IMR-90 (cell line): ENCODE measurements around the gene MLXIPL. TPM values are rescaled to one million over a fixed set of nuclear protein-coding genes. Genes with fewer than 3 reads are reported as not detected.

Experiments used
- ATAC-seq: fragments of 200-7000 bp; cut with Tn5 transposase; 2 replicates; pipeline ENCODE4 v1.9.1; 2020; ENCODE audit warnings: low read depth, mild to moderate bottlenecking, moderate library complexity
- BruUV-seq: library from RNA; stranded (reverse); fragments of 400-500 nt; replicated peaks from 2 replicates; lab custom pipeline; 2021; lab: Mats Ljungman, UMichigan
- CTCF ChIA-PET: fragments of 300-600 bp; formaldehyde crosslinking; extraction: SDS; loops from one replicate; lab custom pipeline; 2021; ENCODE audit warnings: antibody characterized with exemption; lab: Yijun Ruan, JAX
- POLR2A ChIA-PET: fragments of 300-600 bp; sonication (Branson Sonifier 250); formaldehyde crosslinking; loops from one replicate; lab custom pipeline; 2022; ENCODE audit warnings: antibody characterized with exemption; ENCODE audit not compliant: unreplicated experiment; lab: Charles Lee
- DNase-seq: peaks from one replicate; pipeline ENCODE4 v3.0.0; 2013
- H2AFZ ChIP-seq: replicated peaks from 2 replicates; pipeline ENCODE3; 2013; ENCODE audit warnings: low read length, mild to moderate bottlenecking; ENCODE audit not compliant: poor library complexity
- H2AK5ac ChIP-seq: 2 replicates; pipeline ENCODE4 v1.6.1; 2013; ENCODE audit warnings: low read depth, low read length, inconsistent platforms
- H2AK9ac ChIP-seq: replicated peaks from 2 replicates; pipeline ENCODE3; 2013; ENCODE audit warnings: mild to moderate bottlenecking, low read depth, low read length, moderate library complexity; ENCODE audit not compliant: poor library complexity
- H2BK120ac ChIP-seq: 2 replicates; pipeline ENCODE4 v1.6.1; 2013; ENCODE audit warnings: low read depth, low read length, inconsistent platforms
- H2BK15ac ChIP-seq: 3 replicates; pipeline ENCODE4 v1.6.1; 2013; ENCODE audit warnings: low read depth, low read length, inconsistent platforms
- H2BK20ac ChIP-seq: 2 replicates; pipeline ENCODE4 v1.6.1; 2013; ENCODE audit warnings: low read depth, mild to moderate bottlenecking, inconsistent platforms, low read length, moderate library complexity
- H2BK5ac ChIP-seq: 2 replicates; pipeline ENCODE4 v1.6.1; 2013; ENCODE audit warnings: mild to moderate bottlenecking, low read depth, low read length, inconsistent platforms; ENCODE audit not compliant: poor library complexity, severe bottlenecking
- H3K14ac ChIP-seq: replicated peaks from 2 replicates; pipeline ENCODE4 v1.6.1; 2013; ENCODE audit warnings: low read depth, low read length, inconsistent platforms
- H3K18ac ChIP-seq: 2 replicates; pipeline ENCODE4 v1.6.1; 2013; ENCODE audit warnings: low read depth, low read length, control low read depth
- H3K23ac ChIP-seq: 2 replicates; pipeline ENCODE4 v1.6.1; 2013; ENCODE audit warnings: low read depth, low read length, inconsistent platforms
- H3K27ac ChIP-seq: 2 replicates; pipeline ENCODE4 v1.5.1; 2013; ENCODE audit warnings: mild to moderate bottlenecking, control low read depth, low read length; ENCODE audit not compliant: insufficient read depth
- H3K27me3 ChIP-seq: 2 replicates; pipeline ENCODE4 v1.6.1; 2013; ENCODE audit warnings: low read length; ENCODE audit not compliant: control insufficient read depth, insufficient read depth
- H3K36me3 ChIP-seq: 2 replicates; pipeline ENCODE4 v1.6.1; 2013; ENCODE audit warnings: low read length, mixed read lengths; ENCODE audit not compliant: control insufficient read depth, insufficient read depth
- H3K4ac ChIP-seq: 2 replicates; pipeline ENCODE4 v1.6.1; 2013; ENCODE audit warnings: low read depth, low read length, inconsistent platforms
- H3K4me1 ChIP-seq: 2 replicates; pipeline ENCODE4 v1.6.1; 2013; ENCODE audit warnings: low read length, mixed read lengths; ENCODE audit not compliant: control insufficient read depth, insufficient read depth
- H3K4me2 ChIP-seq: 2 replicates; pipeline ENCODE4 v1.6.1; 2013; ENCODE audit warnings: low read depth, mild to moderate bottlenecking, control low read depth, low read length, moderate library complexity
- H3K4me3 ChIP-seq: 2 replicates; pipeline ENCODE4 v1.5.1; 2013; ENCODE audit warnings: low read depth, mild to moderate bottlenecking, control low read depth, low read length, moderate library complexity; ENCODE audit not compliant: insufficient read depth
- H3K56ac ChIP-seq: 2 replicates; pipeline ENCODE4 v1.6.1; 2013; ENCODE audit warnings: low read length, inconsistent platforms; ENCODE audit not compliant: insufficient read depth; ENCODE audit errors: extremely low read depth
- H3K79me1 ChIP-seq, 2 experiments: 2 replicates each; pipeline ENCODE4 v1.6.1; 2013; ENCODE audit warnings: low read length in 2 of 2, inconsistent platforms in 1 of 2, low read depth in 1 of 2
- H3K9ac ChIP-seq: 2 replicates; pipeline ENCODE4 v1.6.1; 2013; ENCODE audit warnings: low read depth, low read length, control low read depth
- H3K9me1 ChIP-seq: 2 replicates; pipeline ENCODE4 v1.6.1; 2013; ENCODE audit warnings: low read length, inconsistent platforms; ENCODE audit not compliant: insufficient read depth
- H3K9me3 ChIP-seq: 2 replicates; pipeline ENCODE4 v1.6.1; 2013; ENCODE audit warnings: low read length; ENCODE audit not compliant: control insufficient read depth, insufficient read depth
- H4K20me1 ChIP-seq: 2 replicates; pipeline ENCODE4 v1.6.1; 2013; ENCODE audit warnings: low read length, inconsistent platforms; ENCODE audit not compliant: insufficient read depth
- H4K5ac ChIP-seq: 2 replicates; pipeline ENCODE4 v1.6.1; 2013; ENCODE audit warnings: mild to moderate bottlenecking, low read depth, low read length, control low read depth
- H4K8ac ChIP-seq, 2 experiments: 2 replicates each; pipeline ENCODE4 v1.6.1; 2013; ENCODE audit warnings: low read depth in 2 of 2, low read length in 2 of 2, control low read depth in 1 of 2, inconsistent platforms in 1 of 2
- H4K91ac ChIP-seq: 2 replicates; pipeline ENCODE4 v1.6.1; 2013; ENCODE audit warnings: low read depth, low read length, inconsistent platforms; ENCODE audit not compliant: insufficient read depth
- BHLHE40 ChIP-seq: fragments of 150-350 bp; IDR thresholded peaks from 2 replicates; pipeline ENCODE4 v1.6.1; 2016; ENCODE audit warnings: mild to moderate bottlenecking, low read depth, low read length
- CEBPB ChIP-seq: IDR thresholded peaks from 2 replicates; pipeline ENCODE4 v1.6.1; 2012; ENCODE audit warnings: low read depth, low read length, improper control_type of control experiment
- CHD1 ChIP-seq: IDR thresholded peaks from 2 replicates; pipeline ENCODE4 v1.6.1; 2012; ENCODE audit warnings: low read depth, low read length, improper control_type of control experiment
- FOS ChIP-seq: fragments of 150-350 bp; IDR thresholded peaks from 2 replicates; pipeline ENCODE4 v1.6.1; 2016; ENCODE audit warnings: low read depth, low read length
- MAFK ChIP-seq: IDR thresholded peaks from 2 replicates; pipeline ENCODE4 v1.6.1; 2012; ENCODE audit warnings: low read depth, low read length, improper control_type of control experiment
- MAZ ChIP-seq: IDR thresholded peaks from 2 replicates; pipeline ENCODE4 v1.6.1; 2012; ENCODE audit warnings: low read depth, mild to moderate bottlenecking, low read length, improper control_type of control experiment, moderate library complexity, borderline replicate concordance
- MXI1 ChIP-seq: IDR thresholded peaks from 2 replicates; pipeline ENCODE4 v1.6.1; 2012; ENCODE audit warnings: low read depth, mild to moderate bottlenecking, low read length, moderate library complexity, borderline replicate concordance
- NFE2L2 ChIP-seq: fragments of 150-350 bp; IDR thresholded peaks from 2 replicates; pipeline ENCODE4 v1.6.1; 2016; ENCODE audit warnings: low read depth, mild to moderate bottlenecking, low read length
- POLR2A ChIP-seq: IDR thresholded peaks from 2 replicates; pipeline ENCODE4 v1.6.1; 2012; ENCODE audit warnings: mild to moderate bottlenecking, low read depth, low read length
- RAD21 ChIP-seq: IDR thresholded peaks from 2 replicates; pipeline ENCODE4 v1.6.1; 2012; ENCODE audit warnings: low read length, improper control_type of control experiment
- RCOR1 ChIP-seq: IDR thresholded peaks from 2 replicates; pipeline ENCODE4 v1.6.1; 2012; ENCODE audit warnings: mild to moderate bottlenecking, low read length, improper control_type of control experiment; ENCODE audit not compliant: insufficient replicate concordance
- RFX5 ChIP-seq: IDR thresholded peaks from 2 replicates; pipeline ENCODE4 v1.8.0; 2012; ENCODE audit warnings: low read depth, mild to moderate bottlenecking, low read length, moderate library complexity
- SMC3 ChIP-seq: fragments of 150-350 bp; IDR thresholded peaks from 2 replicates; pipeline ENCODE4 v1.6.1; 2016; ENCODE audit warnings: low read depth, mild to moderate bottlenecking, antibody characterized with exemption, low read length, moderate library complexity
- WGBS, 2 experiments: methylation state at CpG; one replicate each; pipeline versions ENCODE4 v1.1.5 to v1.1.7; 2013; ENCODE audit warnings: missing lambda C conversion rate in 2 of 2; ENCODE audit not compliant: insufficient read length in 1 of 2; ENCODE audit errors: extremely low coverage in 2 of 2; 5-methylcytosine and 5-hydroxymethylcytosine counted together
- dilution Hi-C: fragments of 300-500 bp; cut with HindIII; formaldehyde crosslinking; loops from one replicate; pipeline ENCODE4 v1.14.3; 2018; ENCODE audit warnings: low sequenced_read_pairs; ENCODE audit not compliant: unreplicated experiment
- in situ Hi-C: fragments of 300-500 bp; cut with MboI; formaldehyde crosslinking; loops from 3 replicates; pipeline ENCODE4 v1.14.3; 2019; ENCODE audit warnings: low sequenced_read_pairs, inconsistent platforms, mixed read lengths
- intact Hi-C: fragments of 100-400 bp; cut with micrococcal nuclease; formaldehyde crosslinking; loops from 2 replicates; pipeline ENCODE4 v1.10.0; 2022
- polyA plus RNA-seq, 3 experiments: library from polyadenylated mRNA; depleted of rRNA; stranded (reverse); fragments of >200 nt; gene quantifications; 2 replicates each; pipeline ENCODE4 v1.2.3, GENCODE V29; 2012; ENCODE audit warnings: low replicate concordance in 1 of 3
- total RNA-seq: library from RNA; depleted of rRNA; stranded (reverse); fragments of >200 nt; gene quantifications from 2 replicates; pipeline ENCODE4 v1.2.3, GENCODE V29; 2012
- TF ChIP-seq, protein P1 (sequence below): fragments of 150-350 bp; IDR thresholded peaks from 2 replicates; pipeline ENCODE4 v1.6.1; 2017; ENCODE audit warnings: mild to moderate bottlenecking, antibody characterized with exemption, low read length, low read depth
- TF ChIP-seq, protein P2 (sequence below): fragments of 150-350 bp; IDR thresholded peaks from 2 replicates; pipeline ENCODE4 v1.6.1; 2016; ENCODE audit warnings: low read depth, mild to moderate bottlenecking, low read length, moderate library complexity, borderline replicate concordance
- TF ChIP-seq, protein P3 (sequence below): conservative IDR thresholded peaks from 2 replicates; pipeline ENCODE4 v1.5.1; 2012; ENCODE audit warnings: mild to moderate bottlenecking, low read depth, low read length, improper control_type of control experiment

Gene MLXIPL
- total and polyA plus RNA-seq, 2 of the 4 experiments (the other 2 are of a cell fraction): not detected

DNA sequence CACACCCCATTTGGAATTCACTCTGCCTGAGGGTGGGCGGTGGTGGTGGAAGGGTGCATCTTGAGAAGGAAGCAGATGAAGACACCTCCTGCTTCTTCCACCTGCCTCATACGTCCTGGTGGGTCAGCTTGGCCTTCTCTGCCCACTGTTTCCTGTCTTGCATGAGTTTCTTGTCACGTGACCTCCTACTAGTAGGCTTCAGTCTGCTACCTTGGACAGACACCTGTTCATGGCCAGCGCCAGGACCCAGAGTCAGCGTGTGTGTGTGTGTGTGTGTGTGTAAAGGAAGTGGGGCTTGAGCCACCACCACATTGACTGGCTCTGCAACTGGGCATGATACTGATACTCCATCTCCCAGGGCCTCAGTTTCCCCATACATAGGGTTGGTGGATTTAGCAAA, 26.2 kb upstream of the MLXIPL start:
- Histone ChIP-seq H3K9me1 (no peaks in the 10 kb centered on the region), H3K9me3 (no peaks in the 10 kb centered on the region), H4K5ac (no peak overlapping the region), H2BK15ac (no peak overlapping the region), H3K18ac (no peak overlapping the region), H3K27ac (no peak overlapping the region), H3K56ac (no peak overlapping the region), H3K27me3 (peaks cover 63% of the 10 kb centered on the region), H2AFZ (no peak overlapping the region), H4K91ac (no peak overlapping the region), H3K4me1 (no peaks in the 10 kb centered on the region; the same call in 1 of the 2 replicates), H2BK20ac (no peak overlapping the region), H3K4me3 (no peak overlapping the region), H2BK120ac (no peak overlapping the region), H2BK5ac (no peak overlapping the region), H2AK9ac (no peak overlapping the region), H3K14ac (no peak overlapping the region), H2AK5ac (no peak overlapping the region), H3K36me3 (no peaks in the 10 kb centered on the region), H3K4ac (no peak overlapping the region), H4K8ac (no peak overlapping the region), H3K4me2 (no peak overlapping the region), H3K9ac (no peak overlapping the region), H3K23ac (no peak overlapping the region), H3K79me1 (no peaks in the 10 kb centered on the region), H4K20me1 (no peaks in the 10 kb centered on the region)
- TF ChIP-seq CEBPB (no peak), CHD1 (no peak), FOS (no peak), BHLHE40 (no peak), NFE2L2 (no peak), MAZ (no peak), MXI1 (no peak), MAFK (no peak), RCOR1 (no peak), SMC3 (no peak), RAD21 (no peak), RFX5 (no peak), POLR2A (no peak)
- TF ChIP-seq, protein P1, sequence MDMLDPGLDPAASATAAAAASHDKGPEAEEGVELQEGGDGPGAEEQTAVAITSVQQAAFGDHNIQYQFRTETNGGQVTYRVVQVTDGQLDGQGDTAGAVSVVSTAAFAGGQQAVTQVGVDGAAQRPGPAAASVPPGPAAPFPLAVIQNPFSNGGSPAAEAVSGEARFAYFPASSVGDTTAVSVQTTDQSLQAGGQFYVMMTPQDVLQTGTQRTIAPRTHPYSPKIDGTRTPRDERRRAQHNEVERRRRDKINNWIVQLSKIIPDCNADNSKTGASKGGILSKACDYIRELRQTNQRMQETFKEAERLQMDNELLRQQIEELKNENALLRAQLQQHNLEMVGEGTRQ: no peak; the same call in 1 of the 2 replicates
- TF ChIP-seq, protein P2, sequence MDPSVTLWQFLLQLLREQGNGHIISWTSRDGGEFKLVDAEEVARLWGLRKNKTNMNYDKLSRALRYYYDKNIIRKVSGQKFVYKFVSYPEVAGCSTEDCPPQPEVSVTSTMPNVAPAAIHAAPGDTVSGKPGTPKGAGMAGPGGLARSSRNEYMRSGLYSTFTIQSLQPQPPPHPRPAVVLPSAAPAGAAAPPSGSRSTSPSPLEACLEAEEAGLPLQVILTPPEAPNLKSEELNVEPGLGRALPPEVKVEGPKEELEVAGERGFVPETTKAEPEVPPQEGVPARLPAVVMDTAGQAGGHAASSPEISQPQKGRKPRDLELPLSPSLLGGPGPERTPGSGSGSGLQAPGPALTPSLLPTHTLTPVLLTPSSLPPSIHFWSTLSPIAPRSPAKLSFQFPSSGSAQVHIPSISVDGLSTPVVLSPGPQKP: no peak
- TF ChIP-seq, protein P3, sequence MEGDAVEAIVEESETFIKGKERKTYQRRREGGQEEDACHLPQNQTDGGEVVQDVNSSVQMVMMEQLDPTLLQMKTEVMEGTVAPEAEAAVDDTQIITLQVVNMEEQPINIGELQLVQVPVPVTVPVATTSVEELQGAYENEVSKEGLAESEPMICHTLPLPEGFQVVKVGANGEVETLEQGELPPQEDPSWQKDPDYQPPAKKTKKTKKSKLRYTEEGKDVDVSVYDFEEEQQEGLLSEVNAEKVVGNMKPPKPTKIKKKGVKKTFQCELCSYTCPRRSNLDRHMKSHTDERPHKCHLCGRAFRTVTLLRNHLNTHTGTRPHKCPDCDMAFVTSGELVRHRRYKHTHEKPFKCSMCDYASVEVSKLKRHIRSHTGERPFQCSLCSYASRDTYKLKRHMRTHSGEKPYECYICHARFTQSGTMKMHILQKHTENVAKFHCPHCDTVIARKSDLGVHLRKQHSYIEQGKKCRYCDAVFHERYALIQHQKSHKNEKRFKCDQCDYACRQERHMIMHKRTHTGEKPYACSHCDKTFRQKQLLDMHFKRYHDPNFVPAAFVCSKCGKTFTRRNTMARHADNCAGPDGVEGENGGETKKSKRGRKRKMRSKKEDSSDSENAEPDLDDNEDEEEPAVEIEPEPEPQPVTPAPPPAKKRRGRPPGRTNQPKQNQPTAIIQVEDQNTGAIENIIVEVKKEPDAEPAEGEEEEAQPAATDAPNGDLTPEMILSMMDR: no peak
- intact Hi-C loops: no loop called here
- ATAC-seq (no peak), DNase-seq (no peak)
- CTCF ChIA-PET: no interaction called here
- POLR2A ChIA-PET: no interaction called here
- in situ Hi-C loops: no loop called here
- 0% methylated on average over 1 of the region's 5 CpGs; no CpG with 5 or more reads in 1 of the 2 experiments for WGBS, 2 experiments
- dilution Hi-C loops: no loop called here
- BruUV-seq: no TSS peak
